HG03159 (cell line): ENCODE data around the gene TSPAN3.

Source experiments
- ATAC-seq: cut with Tn5 transposase; IDR thresholded peaks from one replicate; pipeline ENCODE4 v1.9.1; 2021; ENCODE audit warnings: mild to moderate bottlenecking, moderate library complexity; ENCODE audit not compliant: unreplicated experiment

The TSPAN3 gene

GRCh38 chr15:77012868-77013267 lies 58.0 kb downstream of the TSPAN3 start:
- no peak for ATAC-seq

- ATAC-seq: no peak
These were observed 58.7 kb downstream of the TSPAN3 start for GRCh38 chr15:77012117-77012712.

- ATAC-seq: no peak
These were observed 60.1 kb downstream of the TSPAN3 start for GRCh38 chr15:77010857-77011256.

- no peak for ATAC-seq
These were observed 60.6 kb downstream of the TSPAN3 start for GRCh38 chr15:77010312-77010686.

- ATAC-seq: no peak
These were observed 61.1 kb downstream of the TSPAN3 start for GRCh38 chr15:77009646-77010311.

- no peak for ATAC-seq
These were observed 61.7 kb downstream of the TSPAN3 start for GRCh38 chr15:77009176-77009575.

- no peak for ATAC-seq
These were observed 66.7 kb downstream of the TSPAN3 start for GRCh38 chr15:77004189-77004588.

GRCh38 chr15:77002954-77003912 lies 67.7 kb downstream of the TSPAN3 start:
- no peak for ATAC-seq

GRCh38 chr15:77002436-77002835 lies 68.5 kb downstream of the TSPAN3 start:
- no peak for ATAC-seq

GRCh38 chr15:77001966-77002365 lies 68.9 kb downstream of the TSPAN3 start:
- ATAC-seq: no peak

- no peak for ATAC-seq
These were observed 69.6 kb downstream of the TSPAN3 start for GRCh38 chr15:77001351-77001750.

GRCh38 chr15:76999996-77000395 lies 70.9 kb downstream of the TSPAN3 start:
- no peak for ATAC-seq

- no peak for ATAC-seq
These were observed 72.1 kb downstream of the TSPAN3 start for GRCh38 chr15:76998663-76999285.

- no peak for ATAC-seq
These were observed 74.1 kb downstream of the TSPAN3 start for GRCh38 chr15:76996526-76997401.

- ATAC-seq: no peak
These were observed 74.8 kb downstream of the TSPAN3 start for GRCh38 chr15:76996076-76996525.

GRCh38 chr15:76994971-76995945 lies 75.7 kb downstream of the TSPAN3 start, which contains the start of gene PSTPIP1:
PSTPIP1 (plus strand) TSS chr15:76995126; CDS start chr15:76995574, 448 bp downstream.
- peak; percentile 45 for ATAC-seq

GRCh38 chr15:76994496-76994895 lies 76.4 kb downstream of the TSPAN3 start:
- ATAC-seq: no peak

GRCh38 chr15:76994001-76994400 lies 76.9 kb downstream of the TSPAN3 start:
- no peak for ATAC-seq
